HFF-Myc (cell line): ENCODE results near the gene ECSIT.

Experiments used
- DNase-seq: peaks from one replicate; pipeline ENCODE4 v3.0.0-alpha.2; 2011; ENCODE audit warnings: low read depth; ENCODE audit errors: extremely low read depth
- H3K4me3 ChIP-seq: replicated peaks from 2 replicates; pipeline ENCODE4 v1.5.1; 2011; ENCODE audit warnings: low read depth, mild to moderate bottlenecking, control low read depth, low read length
- TF ChIP-seq, protein P1 (sequence below): IDR thresholded peaks from 2 replicates; pipeline ENCODE4 v1.5.1; 2012; ENCODE audit warnings: mild to moderate bottlenecking, low read depth, low read length, control low read depth; ENCODE audit errors: missing control alignments

The ECSIT gene

DNA sequence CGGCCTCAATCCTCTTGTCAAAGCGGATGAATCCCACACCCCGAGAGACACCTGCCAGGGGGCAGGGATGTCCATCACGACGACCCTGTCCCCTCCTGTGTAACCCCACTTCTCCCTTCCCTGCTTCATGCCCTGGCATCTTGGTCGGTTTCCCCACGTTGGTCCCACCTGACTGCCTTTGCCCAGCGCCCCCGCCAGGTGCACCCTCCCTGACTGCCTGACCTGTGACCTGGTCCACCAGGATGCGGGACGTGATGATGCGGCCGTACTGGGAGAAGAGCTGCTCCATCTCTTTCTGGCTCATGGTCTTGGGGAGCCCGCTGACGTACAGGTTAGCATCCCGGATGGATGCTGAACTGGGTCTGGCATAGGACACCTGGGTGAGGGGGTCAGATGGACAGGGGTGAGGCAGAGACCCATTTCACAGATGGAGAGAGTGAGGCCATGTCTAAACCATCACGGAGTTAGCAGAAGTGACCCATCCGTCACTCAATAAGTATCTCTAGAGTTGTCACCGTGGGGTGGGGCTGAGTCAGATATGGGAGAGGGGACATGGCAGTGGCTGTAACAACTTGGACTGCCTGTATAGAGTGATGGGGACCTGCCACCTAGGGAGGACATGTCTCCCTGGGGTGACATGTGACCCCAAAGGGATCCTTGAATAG lies 70.6 kb downstream of the ECSIT start:
- DNase-seq: no peak
- H3K4me3 ChIP-seq: no peak overlapping the region
- TF ChIP-seq, protein P1, sequence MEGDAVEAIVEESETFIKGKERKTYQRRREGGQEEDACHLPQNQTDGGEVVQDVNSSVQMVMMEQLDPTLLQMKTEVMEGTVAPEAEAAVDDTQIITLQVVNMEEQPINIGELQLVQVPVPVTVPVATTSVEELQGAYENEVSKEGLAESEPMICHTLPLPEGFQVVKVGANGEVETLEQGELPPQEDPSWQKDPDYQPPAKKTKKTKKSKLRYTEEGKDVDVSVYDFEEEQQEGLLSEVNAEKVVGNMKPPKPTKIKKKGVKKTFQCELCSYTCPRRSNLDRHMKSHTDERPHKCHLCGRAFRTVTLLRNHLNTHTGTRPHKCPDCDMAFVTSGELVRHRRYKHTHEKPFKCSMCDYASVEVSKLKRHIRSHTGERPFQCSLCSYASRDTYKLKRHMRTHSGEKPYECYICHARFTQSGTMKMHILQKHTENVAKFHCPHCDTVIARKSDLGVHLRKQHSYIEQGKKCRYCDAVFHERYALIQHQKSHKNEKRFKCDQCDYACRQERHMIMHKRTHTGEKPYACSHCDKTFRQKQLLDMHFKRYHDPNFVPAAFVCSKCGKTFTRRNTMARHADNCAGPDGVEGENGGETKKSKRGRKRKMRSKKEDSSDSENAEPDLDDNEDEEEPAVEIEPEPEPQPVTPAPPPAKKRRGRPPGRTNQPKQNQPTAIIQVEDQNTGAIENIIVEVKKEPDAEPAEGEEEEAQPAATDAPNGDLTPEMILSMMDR: no peak

DNA sequence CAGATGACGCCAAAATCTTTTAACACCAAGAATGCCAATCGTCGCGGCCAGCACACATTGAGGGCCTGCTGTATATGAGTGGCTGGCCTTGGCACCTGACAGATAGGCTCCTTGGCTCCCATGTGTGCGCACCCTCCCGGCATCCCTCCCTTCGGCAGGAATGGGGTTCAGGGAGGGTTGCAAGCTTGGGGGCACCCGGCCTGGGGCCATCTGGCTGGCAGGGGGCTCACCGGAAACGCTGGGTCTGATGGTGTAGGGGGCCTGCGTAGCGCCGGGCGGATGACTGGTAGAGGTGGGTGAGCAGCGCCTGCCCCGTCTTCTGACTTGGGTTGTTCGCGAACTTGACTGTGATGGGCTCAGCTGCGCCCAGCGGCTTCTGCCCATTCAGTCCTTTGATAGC lies 71.1 kb downstream of the ECSIT start:
- TF ChIP-seq, protein P1: no peak
- no peak overlapping the region for H3K4me3 ChIP-seq
- DNase-seq: no peak

DNA sequence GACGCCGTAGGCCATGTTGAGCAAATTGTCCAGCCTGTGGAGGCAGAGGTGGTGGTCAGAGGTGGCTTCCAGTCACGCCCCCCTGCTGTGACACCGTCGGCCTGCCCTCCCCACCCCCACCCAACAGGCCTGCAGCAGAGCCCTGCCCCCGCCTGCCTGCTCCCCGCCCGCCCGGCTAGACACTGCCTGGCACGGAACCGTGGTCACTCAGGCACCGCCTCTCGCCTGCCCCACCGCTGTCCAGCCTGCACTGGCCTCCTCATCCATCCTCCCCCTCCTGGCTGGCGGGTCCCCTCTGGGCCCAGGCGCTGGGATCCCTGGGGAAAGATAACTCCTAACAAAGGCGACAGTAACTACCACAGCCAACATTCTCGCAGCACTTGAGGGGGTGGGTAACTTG lies 71.8 kb downstream of the ECSIT start:
- no peak for DNase-seq
- TF ChIP-seq, protein P1: no peak
- H3K4me3 ChIP-seq: no peak overlapping the region

DNA sequence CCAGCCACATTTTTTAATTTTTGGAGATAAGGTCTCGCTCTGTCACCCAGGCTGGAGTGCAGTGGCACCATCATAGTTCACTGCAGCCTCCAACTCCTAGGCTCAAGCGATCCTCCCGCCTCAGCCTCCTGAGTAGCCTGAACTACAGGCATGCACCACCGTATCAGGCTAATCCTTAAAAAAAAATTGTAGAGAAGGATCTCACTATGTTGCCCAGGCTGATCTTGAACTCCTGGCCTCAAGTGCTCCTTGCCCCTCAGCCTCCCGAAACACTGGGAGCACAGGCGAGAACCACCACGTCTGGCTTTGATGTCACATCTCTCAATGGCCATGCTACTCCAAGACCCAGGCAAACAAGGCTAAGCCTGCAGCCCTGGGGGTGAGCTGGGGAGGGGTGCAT lies 72.3 kb downstream of the ECSIT start:
- TF ChIP-seq, protein P1: no peak
- no peak overlapping the region for H3K4me3 ChIP-seq
- no peak for DNase-seq
